Ectodermal cell (in vitro differentiated cells): ENCODE results near the gene TLE4.

Experiments used
- H3K27ac ChIP-seq: 2 replicates; pipeline ENCODE4 v1.7.0; 2013; ENCODE audit warnings: mild to moderate bottlenecking, low read depth, low read length; ENCODE audit not compliant: insufficient read depth, poor library complexity, severe bottlenecking
- H3K27me3 ChIP-seq: 2 replicates; pipeline ENCODE4 v1.7.0; 2013; ENCODE audit warnings: mild to moderate bottlenecking, low read length; ENCODE audit not compliant: insufficient read depth, control insufficient read depth, poor library complexity, severe bottlenecking
- H3K36me3 ChIP-seq: one replicate; pipeline ENCODE4 v1.7.0; 2013; ENCODE audit warnings: low read length; ENCODE audit not compliant: control insufficient read depth, insufficient read depth
- H3K4me1 ChIP-seq: one replicate; pipeline ENCODE4 v1.7.0; 2013; ENCODE audit warnings: low read length; ENCODE audit not compliant: control insufficient read depth, insufficient read depth
- H3K4me3 ChIP-seq: 2 replicates; pipeline ENCODE4 v1.7.0; 2013; ENCODE audit warnings: low read depth, low read length, control low read depth; ENCODE audit not compliant: insufficient read depth
- H3K9me3 ChIP-seq: 2 replicates; pipeline ENCODE4 v1.7.0; 2013; ENCODE audit warnings: mild to moderate bottlenecking, low read length, moderate library complexity; ENCODE audit not compliant: control insufficient read depth
- WGBS, 2 experiments: methylation state at CpG; one replicate each; pipeline ENCODE4 v1.1.7; 2013; ENCODE audit warnings: missing lambda C conversion rate in 2 of 2; 5-methylcytosine and 5-hydroxymethylcytosine counted together

TLE4 gene

DNA sequence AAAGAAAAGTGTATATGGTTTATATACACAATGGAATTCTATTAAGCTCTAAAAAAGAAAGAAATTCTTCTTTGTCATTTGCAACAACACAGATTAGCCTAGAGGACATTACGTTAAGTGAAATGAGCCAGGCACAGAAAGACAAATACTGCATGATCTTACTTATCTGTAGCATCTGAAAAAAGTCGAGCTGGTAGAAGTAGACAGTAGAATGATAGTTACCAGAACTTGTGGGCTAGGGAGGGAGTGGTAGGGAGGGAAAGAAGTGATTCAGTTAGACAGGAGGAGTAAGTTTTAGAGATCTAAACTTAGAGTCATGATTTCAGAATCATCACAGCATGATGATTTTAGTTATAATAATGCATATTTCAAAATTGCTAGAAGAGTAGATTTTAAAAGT is 184.6 kb downstream of the TLE4 start:
- no peak overlapping the region for H3K4me3 ChIP-seq
- H3K36me3 ChIP-seq: no peaks in the 10 kb centered on the region
- 86 to 92% methylated on average over 2 of the region's 2 CpGs for whole genome bisulfite sequencing, 2 experiments
- no peaks in the 10 kb centered on the region for H3K27me3 ChIP-seq
- no peaks in the 10 kb centered on the region for H3K4me1 ChIP-seq
- H3K27ac ChIP-seq: no peak overlapping the region
- no peaks in the 10 kb centered on the region for H3K9me3 ChIP-seq

DNA sequence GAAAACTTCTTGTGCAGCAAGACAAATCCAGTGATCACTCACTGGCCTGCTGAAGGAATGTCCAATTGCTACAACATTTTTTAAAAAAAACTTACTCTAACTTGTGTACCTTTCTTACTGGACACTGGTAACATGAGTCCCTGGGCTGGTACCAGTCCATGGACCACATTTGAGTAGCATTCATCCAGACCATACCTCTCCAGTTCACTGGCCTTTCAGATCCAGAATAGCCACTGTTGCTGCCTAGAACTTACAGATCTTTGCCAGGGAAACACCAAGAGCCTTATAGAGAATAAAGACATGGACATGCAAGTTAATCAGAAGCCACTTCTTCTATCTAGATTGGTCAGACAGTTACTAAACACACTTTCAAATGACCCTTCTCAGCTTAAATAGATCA is 185.3 kb downstream of the TLE4 start:
- H3K27ac ChIP-seq: no peak overlapping the region
- no peaks in the 10 kb centered on the region for H3K27me3 ChIP-seq
- H3K9me3 ChIP-seq: no peaks in the 10 kb centered on the region
- H3K4me1 ChIP-seq: no peaks in the 10 kb centered on the region
- H3K36me3 ChIP-seq: no peaks in the 10 kb centered on the region
- no peak overlapping the region for H3K4me3 ChIP-seq

DNA sequence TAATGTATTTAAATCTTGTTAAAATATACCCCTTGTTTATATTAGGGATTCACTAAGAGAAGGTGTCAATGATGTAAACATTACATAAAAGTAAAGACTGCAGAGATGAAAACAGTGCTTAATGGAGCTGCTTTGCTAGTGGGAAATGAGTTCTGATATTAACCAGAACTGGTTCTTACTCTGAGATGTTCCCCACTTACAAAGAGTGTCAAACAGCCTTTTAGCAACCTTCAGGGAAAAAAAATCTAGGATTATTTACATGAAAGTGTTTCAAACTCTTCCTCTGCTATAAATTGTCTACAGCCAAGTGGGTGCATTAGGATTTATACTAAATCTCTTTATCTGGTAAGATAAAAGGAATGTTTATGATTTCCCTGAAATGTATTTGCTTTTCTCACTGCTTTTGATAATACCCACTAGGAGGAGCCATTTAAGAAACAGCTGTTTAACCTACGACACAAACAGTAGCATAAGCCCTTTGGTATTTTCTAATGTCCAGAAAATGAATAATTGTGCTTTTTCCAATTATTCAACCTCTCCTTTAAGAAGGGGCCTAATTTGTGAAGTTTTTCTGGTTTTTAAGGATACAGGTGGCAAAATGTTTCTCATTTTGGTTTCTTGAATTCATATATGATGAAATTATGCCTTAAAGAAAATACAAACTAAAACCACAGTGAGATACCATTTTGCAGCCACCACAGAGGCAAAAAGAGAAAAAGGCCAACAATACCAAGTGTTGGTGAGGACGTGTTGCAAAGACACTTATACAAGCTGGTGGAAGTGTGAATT is 186.3 kb downstream of the TLE4 start:
- Histone ChIP-seq H3K9me3 (no peaks in the 10 kb centered on the region), H3K4me3 (no peak overlapping the region), H3K27me3 (no peaks in the 10 kb centered on the region), H3K4me1 (no peaks in the 10 kb centered on the region), H3K36me3 (no peaks in the 10 kb centered on the region), H3K27ac (no peak overlapping the region)
- 95% methylated on average over 2 of the region's 2 CpGs for WGBS, 2 experiments

DNA sequence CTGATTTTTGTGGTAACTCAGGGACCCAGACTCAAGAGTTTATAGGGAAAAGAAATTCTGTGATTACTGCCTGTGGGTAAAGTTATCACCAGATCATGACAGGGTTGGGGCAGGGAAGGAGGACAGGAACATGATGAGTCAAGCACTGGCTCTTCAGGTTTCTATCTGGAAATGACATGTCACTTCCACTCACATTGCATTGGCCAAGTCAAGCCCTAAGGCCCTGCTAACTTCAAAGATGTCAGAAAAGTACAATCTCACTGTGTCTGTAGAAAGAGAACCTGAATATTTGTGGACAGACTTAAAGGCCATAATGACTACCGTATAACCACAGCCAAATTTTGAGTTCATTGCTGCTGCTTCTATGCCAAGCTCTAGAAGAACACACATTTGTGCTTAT is 187.7 kb downstream of the TLE4 start:
- no peak overlapping the region for H3K27ac ChIP-seq
- H3K27me3 ChIP-seq: no peaks in the 10 kb centered on the region
- H3K4me1 ChIP-seq: no peaks in the 10 kb centered on the region
- no peaks in the 10 kb centered on the region for H3K9me3 ChIP-seq
- 93 to 97% methylated on average over 1 of the region's 1 CpG for WGBS, 2 experiments
- H3K4me3 ChIP-seq: no peak overlapping the region
- no peaks in the 10 kb centered on the region for H3K36me3 ChIP-seq

DNA sequence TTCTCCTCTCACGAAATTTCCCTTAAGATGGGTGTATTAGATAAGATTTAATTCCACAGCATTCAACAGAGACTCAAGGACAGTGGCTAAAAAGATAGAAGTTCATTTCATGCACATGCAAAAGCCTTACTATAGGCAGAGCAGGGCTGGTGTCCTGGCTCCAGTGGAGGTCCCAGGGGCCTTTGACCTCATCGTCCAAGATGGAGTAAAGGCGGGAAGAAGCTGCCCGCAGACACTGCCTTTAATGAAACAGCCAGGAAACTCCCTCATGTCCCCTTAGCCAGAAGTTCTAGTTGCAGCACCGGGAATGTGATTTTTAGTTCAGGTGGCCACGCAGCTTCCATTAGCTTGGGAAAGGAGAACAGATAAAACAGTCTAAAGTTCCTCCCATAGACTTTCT is 190.3 kb downstream of the TLE4 start:
- WGBS, 2 experiments: 95 to 96% methylated on average over 5 to 6 of the region's 6 CpGs
- Histone ChIP-seq H3K27me3 (no peaks in the 10 kb centered on the region), H3K27ac (no peak overlapping the region), H3K4me3 (no peak overlapping the region), H3K36me3 (no peaks in the 10 kb centered on the region), H3K9me3 (no peaks in the 10 kb centered on the region), H3K4me1 (no peaks in the 10 kb centered on the region)

DNA sequence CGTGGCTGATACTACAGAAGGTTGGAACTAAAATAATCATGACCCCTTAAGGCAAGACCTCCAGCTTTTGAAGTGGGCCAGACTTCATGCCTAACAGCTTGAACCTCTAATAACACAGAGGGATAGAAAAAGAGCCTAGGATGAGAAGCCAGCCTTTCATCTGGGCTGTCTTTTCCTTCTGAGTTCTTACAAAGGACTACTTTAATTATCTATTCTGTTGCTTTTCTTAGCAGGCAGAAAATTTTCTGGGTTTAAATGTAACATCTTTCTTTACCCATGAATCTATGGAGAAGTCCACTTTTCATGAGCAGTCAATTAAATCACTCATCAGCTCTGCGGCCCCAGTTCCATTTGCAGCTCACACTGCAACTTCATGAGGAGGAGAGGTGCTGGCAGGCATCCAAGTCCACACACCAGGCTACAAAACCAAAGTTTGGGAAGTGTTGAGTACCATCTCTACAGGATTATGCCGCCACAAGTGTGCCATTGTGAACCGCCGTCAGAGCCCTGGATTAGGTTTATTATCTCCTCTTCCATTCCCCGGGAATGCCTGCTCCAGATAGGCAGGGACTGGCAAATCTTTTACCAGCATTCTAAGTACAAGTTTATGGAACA is 192.0 kb downstream of the TLE4 start:
- no peaks in the 10 kb centered on the region for H3K9me3 ChIP-seq
- no peaks in the 10 kb centered on the region for H3K27me3 ChIP-seq
- H3K36me3 ChIP-seq: no peaks in the 10 kb centered on the region
- H3K27ac ChIP-seq: no peak overlapping the region
- H3K4me3 ChIP-seq: no peak overlapping the region
- 92 to 93% methylated on average over 6 of the region's 6 CpGs for WGBS, 2 experiments
- H3K4me1 ChIP-seq: peaks cover 7% of the 10 kb centered on the region

DNA sequence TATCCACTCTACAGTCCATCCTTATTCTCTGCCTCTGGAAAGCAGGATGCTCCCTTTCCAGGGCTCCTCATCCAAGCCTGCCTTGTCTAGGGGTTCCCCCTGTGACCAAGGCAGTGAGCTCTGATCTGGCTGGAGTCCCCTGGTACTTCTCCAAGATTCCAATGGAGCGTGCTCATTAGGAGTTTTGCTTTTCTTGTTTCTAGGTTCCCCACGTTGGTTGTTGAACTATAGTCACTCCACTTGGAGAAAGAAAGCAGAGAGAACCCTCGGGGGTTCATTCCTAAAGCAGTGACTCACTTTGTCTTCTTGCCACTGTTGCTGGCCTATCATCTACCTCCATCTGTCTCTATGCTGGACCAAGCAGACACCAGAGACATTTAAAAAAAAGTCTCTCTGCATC is 192.6 kb downstream of the TLE4 start:
- Histone ChIP-seq H3K9me3 (no peaks in the 10 kb centered on the region), H3K27me3 (no peaks in the 10 kb centered on the region), H3K36me3 (no peaks in the 10 kb centered on the region), H3K4me1 (peaks cover 7% of the 10 kb centered on the region), H3K4me3 (no peak overlapping the region), H3K27ac (no peak overlapping the region)
- 76 to 87% methylated on average over 3 of the region's 3 CpGs for WGBS, 2 experiments

DNA sequence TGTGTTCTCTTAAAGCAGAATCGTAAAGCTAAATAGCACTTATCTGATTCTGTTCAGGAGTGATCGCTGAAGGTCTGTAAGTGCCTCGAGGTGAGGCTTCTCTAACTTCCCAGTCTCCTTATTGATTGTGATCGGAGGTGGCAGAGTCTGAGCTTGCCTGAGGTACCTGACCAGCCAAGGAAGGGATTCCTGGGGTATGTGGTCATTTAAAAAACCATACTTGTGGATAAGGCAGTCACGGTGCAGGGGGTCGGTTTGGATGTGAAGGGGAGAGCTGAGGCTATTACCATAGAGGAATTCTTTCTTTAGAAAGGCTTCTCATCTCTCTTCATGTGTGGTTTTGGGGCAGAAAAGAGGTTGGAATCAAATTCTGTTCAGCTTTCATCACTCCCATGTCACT is 193.7 kb downstream of the TLE4 start:
- no peaks in the 10 kb centered on the region for H3K27me3 ChIP-seq
- H3K9me3 ChIP-seq: no peaks in the 10 kb centered on the region
- no peak overlapping the region for H3K27ac ChIP-seq
- WGBS, 2 experiments: 86% methylated on average over 6 of the region's 6 CpGs
- H3K4me1 ChIP-seq: peaks cover 7% of the 10 kb centered on the region
- no peaks in the 10 kb centered on the region for H3K36me3 ChIP-seq
- H3K4me3 ChIP-seq: no peak overlapping the region

DNA sequence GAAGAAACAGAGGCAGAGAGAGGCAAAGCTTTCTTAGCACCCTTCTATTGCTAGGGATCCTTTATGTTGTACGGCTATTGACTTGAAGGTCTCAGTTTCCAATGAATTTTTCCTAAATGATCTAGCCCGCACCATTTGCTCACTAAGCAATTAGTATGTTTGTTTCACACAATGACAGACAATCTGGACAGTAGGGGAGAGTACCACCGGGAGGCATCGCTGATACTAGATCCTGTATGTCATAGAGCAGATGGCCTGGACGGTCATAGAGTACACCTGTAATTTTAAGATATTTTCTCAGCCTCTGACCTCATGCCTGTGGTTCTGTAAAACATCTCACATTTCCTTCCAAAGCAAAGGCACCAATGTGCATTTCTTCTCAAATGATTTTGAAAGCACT is 194.3 kb downstream of the TLE4 start:
- Histone ChIP-seq H3K36me3 (no peaks in the 10 kb centered on the region), H3K4me1 (peaks cover 7% of the 10 kb centered on the region), H3K27me3 (no peaks in the 10 kb centered on the region), H3K27ac (no peak overlapping the region), H3K9me3 (no peaks in the 10 kb centered on the region), H3K4me3 (no peak overlapping the region)
- WGBS, 2 experiments: 93 to 96% methylated on average over 5 of the region's 5 CpGs

DNA sequence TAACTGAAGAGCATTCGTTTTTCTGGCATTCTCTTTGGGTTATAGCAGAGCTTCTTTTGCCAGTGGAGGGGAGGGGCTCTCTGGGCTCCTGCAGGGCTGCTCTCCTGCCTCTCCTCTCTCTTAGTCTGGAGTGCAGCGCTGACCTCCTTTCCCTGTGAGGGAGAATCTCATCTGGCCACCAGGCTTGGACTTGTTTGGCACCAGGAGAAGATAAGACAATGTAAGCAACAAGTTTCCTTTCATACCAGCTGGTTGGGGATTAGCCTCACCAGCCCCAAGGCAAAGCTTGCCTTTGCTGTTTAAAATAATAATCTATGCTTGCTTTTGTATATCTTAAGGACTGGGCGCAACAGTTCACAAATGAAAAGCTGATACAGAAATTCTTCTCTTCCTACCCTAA is 196.4 kb downstream of the TLE4 start:
- Histone ChIP-seq H3K4me3 (no peak overlapping the region), H3K27me3 (no peaks in the 10 kb centered on the region), H3K9me3 (no peaks in the 10 kb centered on the region), H3K4me1 (peaks cover 7% of the 10 kb centered on the region), H3K36me3 (no peaks in the 10 kb centered on the region), H3K27ac (no peak overlapping the region)
- WGBS, 2 experiments: 45 to 57% methylated on average over 2 to 3 of the region's 3 CpGs
